ENCODE results near the gene TPK1.
"Not testable (repeated sequence)": the region's sequence is repeated elsewhere in the genome, so short reads cannot be mapped to it uniquely, and the experiment has no call there.

TPK1 gene

GRCh38 chr7:144784441-144784840 is 51.4 kb downstream of the TPK1 start:
- Histone ChIP-seq H3K36me3 (ENCODE audit: control insufficient read depth in 2 of 2, insufficient read depth in 2 of 2, low read length in 2 of 2) (no peaks in the 10 kb centered on the region), H3K27ac (ENCODE audit: low read depth in 2 of 2, low read length in 2 of 2) (no peak overlapping the region), H3K4me3 (ENCODE audit: low read length in 2 of 2) (no peak overlapping the region), H3K4me1 (ENCODE audit: control insufficient read depth in 2 of 2, insufficient read depth in 2 of 2, low read length in 2 of 2) (no peaks in the 10 kb centered on the region), H3K9me3 (ENCODE audit: control insufficient read depth in 2 of 2, low read length in 2 of 2) (no peaks in the 10 kb centered on the region), H3K27me3 (ENCODE audit: control insufficient read depth in 2 of 2, insufficient read depth in 2 of 2, low read length in 2 of 2) (no peaks in the 10 kb centered on the region), H3K9ac (ENCODE audit: low read depth in 1 of 2, low read length in 2 of 2) (no peak overlapping the region)

GRCh38 chr7:144782883-144783282 is 53.0 kb downstream of the TPK1 start:
- no peak overlapping the region for H3K27ac ChIP-seq (ENCODE audit: low read depth in 2 of 2, low read length in 2 of 2)
- no peak overlapping the region for H3K9ac ChIP-seq (ENCODE audit: low read depth in 1 of 2, low read length in 2 of 2)
- no peaks in the 10 kb centered on the region for H3K27me3 ChIP-seq (ENCODE audit: control insufficient read depth in 2 of 2, insufficient read depth in 2 of 2, low read length in 2 of 2)
- no peaks in the 10 kb centered on the region for H3K36me3 ChIP-seq (ENCODE audit: control insufficient read depth in 2 of 2, insufficient read depth in 2 of 2, low read length in 2 of 2)
- no peak overlapping the region for H3K4me3 ChIP-seq (ENCODE audit: low read length in 2 of 2)
- H3K9me3 ChIP-seq (ENCODE audit: control insufficient read depth in 2 of 2, low read length in 2 of 2) = no peaks in the 10 kb centered on the region
- H3K4me1 ChIP-seq (ENCODE audit: control insufficient read depth in 2 of 2, insufficient read depth in 2 of 2, low read length in 2 of 2) = no peaks in the 10 kb centered on the region

GRCh38 chr7:144780071-144780608 is 55.7 kb downstream of the TPK1 start:
- Histone ChIP-seq H3K27me3 (ENCODE audit: control insufficient read depth in 2 of 2, insufficient read depth in 2 of 2, low read length in 2 of 2) (no peaks in the 10 kb centered on the region), H3K4me3 (ENCODE audit: low read length in 2 of 2) (no peak overlapping the region), H3K9me3 (ENCODE audit: control insufficient read depth in 2 of 2, low read length in 2 of 2) (no peaks in the 10 kb centered on the region), H3K4me1 (ENCODE audit: control insufficient read depth in 2 of 2, insufficient read depth in 2 of 2, low read length in 2 of 2) (no peaks in the 10 kb centered on the region), H3K36me3 (ENCODE audit: control insufficient read depth in 2 of 2, insufficient read depth in 2 of 2, low read length in 2 of 2) (no peaks in the 10 kb centered on the region), H3K27ac (ENCODE audit: low read depth in 2 of 2, low read length in 2 of 2) (no peak overlapping the region), H3K9ac (ENCODE audit: low read depth in 1 of 2, low read length in 2 of 2) (no peak overlapping the region)

GRCh38 chr7:144777889-144778288 is 58.0 kb downstream of the TPK1 start:
- H3K27ac ChIP-seq (ENCODE audit: low read depth in 2 of 2, low read length in 2 of 2) = not testable (repeated sequence)

GRCh38 chr7:144777005-144777839 is 58.6 kb downstream of the TPK1 start:
- Histone ChIP-seq H3K4me3 (ENCODE audit: low read length in 2 of 2) (no peak overlapping the region), H3K27me3 (ENCODE audit: control insufficient read depth in 2 of 2, insufficient read depth in 2 of 2, low read length in 2 of 2) (no peaks in the 10 kb centered on the region), H3K9me3 (ENCODE audit: control insufficient read depth in 2 of 2, low read length in 2 of 2) (no peaks in the 10 kb centered on the region), H3K27ac (ENCODE audit: low read depth in 2 of 2, low read length in 2 of 2) (no peak overlapping the region), H3K36me3 (ENCODE audit: control insufficient read depth in 2 of 2, insufficient read depth in 2 of 2, low read length in 2 of 2) (no peaks in the 10 kb centered on the region), H3K9ac (ENCODE audit: low read depth in 1 of 2, low read length in 2 of 2) (no peak overlapping the region), H3K4me1 (ENCODE audit: control insufficient read depth in 2 of 2, insufficient read depth in 2 of 2, low read length in 2 of 2) (no peaks in the 10 kb centered on the region)

More at GRCh38 chr7:144777889-144778288, 58.0 kb downstream of the TPK1 start:
- H3K27me3 ChIP-seq (ENCODE audit: control insufficient read depth in 2 of 2, insufficient read depth in 2 of 2, low read length in 2 of 2); H3K36me3 ChIP-seq (ENCODE audit: control insufficient read depth in 2 of 2, insufficient read depth in 2 of 2, low read length in 2 of 2); H3K4me1 ChIP-seq (ENCODE audit: control insufficient read depth in 2 of 2, insufficient read depth in 2 of 2, low read length in 2 of 2); H3K9ac ChIP-seq (ENCODE audit: low read depth in 1 of 2, low read length in 2 of 2); H3K9me3 ChIP-seq (ENCODE audit: control insufficient read depth in 2 of 2, low read length in 2 of 2); H3K4me3 ChIP-seq (ENCODE audit: low read length in 2 of 2): not testable (repeated sequence)

- Histone ChIP-seq H3K9me3 (ENCODE audit: control insufficient read depth in 2 of 2, low read length in 2 of 2) (no peaks in the 10 kb centered on the region), H3K36me3 (ENCODE audit: control insufficient read depth in 2 of 2, insufficient read depth in 2 of 2, low read length in 2 of 2) (no peaks in the 10 kb centered on the region), H3K9ac (ENCODE audit: low read depth in 1 of 2, low read length in 2 of 2) (no peak overlapping the region), H3K4me1 (ENCODE audit: control insufficient read depth in 2 of 2, insufficient read depth in 2 of 2, low read length in 2 of 2) (no peaks in the 10 kb centered on the region), H3K27ac (ENCODE audit: low read depth in 2 of 2, low read length in 2 of 2) (no peak overlapping the region), H3K27me3 (ENCODE audit: control insufficient read depth in 2 of 2, insufficient read depth in 2 of 2, low read length in 2 of 2) (no peaks in the 10 kb centered on the region), H3K4me3 (ENCODE audit: low read length in 2 of 2) (no peak overlapping the region)
These were observed 59.4 kb downstream of the TPK1 start for GRCh38 chr7:144776447-144776846.

- Histone ChIP-seq H3K4me3 (ENCODE audit: low read length in 2 of 2) (no peak overlapping the region), H3K4me1 (ENCODE audit: control insufficient read depth in 2 of 2, insufficient read depth in 2 of 2, low read length in 2 of 2) (no peaks in the 10 kb centered on the region), H3K27ac (ENCODE audit: low read depth in 2 of 2, low read length in 2 of 2) (no peak overlapping the region), H3K9ac (ENCODE audit: low read depth in 1 of 2, low read length in 2 of 2) (no peak overlapping the region), H3K27me3 (ENCODE audit: control insufficient read depth in 2 of 2, insufficient read depth in 2 of 2, low read length in 2 of 2) (no peaks in the 10 kb centered on the region), H3K36me3 (ENCODE audit: control insufficient read depth in 2 of 2, insufficient read depth in 2 of 2, low read length in 2 of 2) (no peaks in the 10 kb centered on the region), H3K9me3 (ENCODE audit: control insufficient read depth in 2 of 2, low read length in 2 of 2) (no peaks in the 10 kb centered on the region)
These were observed 60.1 kb downstream of the TPK1 start for GRCh38 chr7:144775749-144776148.

- H3K36me3 ChIP-seq (ENCODE audit: control insufficient read depth in 2 of 2, insufficient read depth in 2 of 2, low read length in 2 of 2) = no peaks in the 10 kb centered on the region
- H3K27me3 ChIP-seq (ENCODE audit: control insufficient read depth in 2 of 2, insufficient read depth in 2 of 2, low read length in 2 of 2) = no peaks in the 10 kb centered on the region
- H3K27ac ChIP-seq (ENCODE audit: low read depth in 2 of 2, low read length in 2 of 2) = no peak overlapping the region
- no peak overlapping the region for H3K4me3 ChIP-seq (ENCODE audit: low read length in 2 of 2)
- no peaks in the 10 kb centered on the region for H3K9me3 ChIP-seq (ENCODE audit: control insufficient read depth in 2 of 2, low read length in 2 of 2)
- no peak overlapping the region for H3K9ac ChIP-seq (ENCODE audit: low read depth in 1 of 2, low read length in 2 of 2)
- no peaks in the 10 kb centered on the region for H3K4me1 ChIP-seq (ENCODE audit: control insufficient read depth in 2 of 2, insufficient read depth in 2 of 2, low read length in 2 of 2)
These were observed 63.9 kb downstream of the TPK1 start for GRCh38 chr7:144771927-144772326.

- Histone ChIP-seq H3K4me3 (ENCODE audit: low read length in 2 of 2) (no peak overlapping the region), H3K9me3 (ENCODE audit: control insufficient read depth in 2 of 2, low read length in 2 of 2) (no peaks in the 10 kb centered on the region), H3K4me1 (ENCODE audit: control insufficient read depth in 2 of 2, insufficient read depth in 2 of 2, low read length in 2 of 2) (no peaks in the 10 kb centered on the region), H3K27ac (ENCODE audit: low read depth in 2 of 2, low read length in 2 of 2) (no peak overlapping the region), H3K36me3 (ENCODE audit: control insufficient read depth in 2 of 2, insufficient read depth in 2 of 2, low read length in 2 of 2) (no peaks in the 10 kb centered on the region), H3K9ac (ENCODE audit: low read depth in 1 of 2, low read length in 2 of 2) (no peak overlapping the region), H3K27me3 (ENCODE audit: control insufficient read depth in 2 of 2, insufficient read depth in 2 of 2, low read length in 2 of 2) (no peaks in the 10 kb centered on the region)
These were observed 64.7 kb downstream of the TPK1 start for GRCh38 chr7:144771174-144771573.

GRCh38 chr7:144769352-144769751 is 66.5 kb downstream of the TPK1 start:
- Histone ChIP-seq H3K27ac (ENCODE audit: low read depth in 2 of 2, low read length in 2 of 2) (no peak overlapping the region), H3K4me1 (ENCODE audit: control insufficient read depth in 2 of 2, insufficient read depth in 2 of 2, low read length in 2 of 2) (no peaks in the 10 kb centered on the region), H3K27me3 (ENCODE audit: control insufficient read depth in 2 of 2, insufficient read depth in 2 of 2, low read length in 2 of 2) (no peaks in the 10 kb centered on the region), H3K4me3 (ENCODE audit: low read length in 2 of 2) (no peak overlapping the region), H3K9me3 (ENCODE audit: control insufficient read depth in 2 of 2, low read length in 2 of 2) (no peaks in the 10 kb centered on the region), H3K36me3 (ENCODE audit: control insufficient read depth in 2 of 2, insufficient read depth in 2 of 2, low read length in 2 of 2) (no peaks in the 10 kb centered on the region), H3K9ac (ENCODE audit: low read depth in 1 of 2, low read length in 2 of 2) (no peak overlapping the region)
